Measurements from ENCODE around the gene NIF3L1. TPM values are rescaled to one million over a fixed set of nuclear protein-coding genes. Genes with fewer than 3 reads are reported as not detected.

The NIF3L1 gene
- polyA plus RNA-seq, 3 donors, result 12.1 to 25.9 (median 17.2) TPM

GRCh38 chr2:200944467-200945394, 55.6 kb downstream of the NIF3L1 start:
- 90 to 92% (median 91%) methylated on average over 12 of the region's 12 CpGs for WGBS, 3 donors
- H3K27ac ChIP-seq (ENCODE audit: low read depth, low read length), result no peak overlapping the region

- no peak overlapping the region for H3K27ac ChIP-seq (ENCODE audit: low read depth, low read length)
- 80 to 92% (median 82%) methylated on average over 4 of the region's 4 CpGs for WGBS, 3 donors
These were observed 56.2 kb downstream of the NIF3L1 start for GRCh38 chr2:200945395-200945729.

GRCh38 chr2:200950378-200950777, 61.2 kb downstream of the NIF3L1 start:
- WGBS, 3 donors, result 64 to 92% (median 89%) methylated on average over 3 of the region's 3 CpGs
- H3K27ac ChIP-seq (ENCODE audit: low read depth, low read length), result no peak overlapping the region

Other genes with a start within 250 kb of the NIF3L1 start
- gene BZW1, start 77.5 kb upstream of the NIF3L1 start, polyA plus RNA-seq, result 100 to 1,000 TPM in 2 of 3 donors, 10 to 100 TPM in 1; 31.3 to 142 (median 107) TPM
- 100 to 1,000 TPM in 1 of 3 donors, 10 to 100 TPM in 2; 55.4 to 253 (median 74.5) TPM for gene CLK1, start 24.7 kb upstream of the NIF3L1 start, polyA plus RNA-seq
- 10 to 100 TPM in 2 of 3 donors, 1 to 10 TPM in 1; 7.0 to 25.3 (median 18.3) TPM for gene PPIL3, start 294 bp upstream of the NIF3L1 start, polyA plus RNA-seq
- gene ORC2, start 74.3 kb downstream of the NIF3L1 start, polyA plus RNA-seq, result 1 to 10 TPM; 5.0 to 7.0 (median 6.0) TPM
- gene HYCC2, start 182.3 kb downstream of the NIF3L1 start, polyA plus RNA-seq, result 1 to 10 TPM; 1.5 to 6.7 (median 3.7) TPM
- gene NDUFB3, start 182.6 kb downstream of the NIF3L1 start, polyA plus RNA-seq, result 100 to 1,000 TPM in 1 of 3 donors, 10 to 100 TPM in 2; 28.9 to 110 (median 73.3) TPM
- 100 to 1,000 TPM in 1 of 3 donors, 10 to 100 TPM in 2; 22.0 to 123 (median 75.4) TPM for gene CFLAR, start 226.8 kb downstream of the NIF3L1 start, polyA plus RNA-seq

Data from adipose tissue (tissue), 3 donors.